ENCODE data around the gene RGL1. TPM values are rescaled to one million over a fixed set of nuclear protein-coding genes. Genes with fewer than 3 reads are reported as not detected.

The RGL1 gene
- total RNA-seq (2022; extraction: Qiagen RNA extraction) = 0.61 to 0.81 TPM (median 0.71 TPM) in 5 replicates

GRCh38 chr1:183804916-183805841, at the start of gene RGL1:
RGL1 (plus strand) TSS chr1:183805120; CDS start chr1:183805298, 178 bp downstream.

Other genes starting within 250 kb of the RGL1 start
- gene NCF2, start 214.7 kb upstream of the RGL1 start, total RNA-seq (2022; extraction: Qiagen RNA extraction) = 1.2 to 2.5 TPM (median 1.5 TPM) in 5 replicates
- 148 to 204 TPM (median 164 TPM) in 5 replicates for gene ARPC5, start 169.3 kb upstream of the RGL1 start, total RNA-seq (2022; extraction: Qiagen RNA extraction)
- not detected in 5 replicates for gene APOBEC4, start 151.8 kb upstream of the RGL1 start, total RNA-seq (2022; extraction: Qiagen RNA extraction)
- 0.12 to 0.29 TPM (median 0.13 TPM) in 5 replicates for gene COLGALT2, start 232.6 kb downstream of the RGL1 start, total RNA-seq (2022; extraction: Qiagen RNA extraction)
- gene TSEN15, start 246.6 kb downstream of the RGL1 start, total RNA-seq (2022; extraction: Qiagen RNA extraction) = 28.8 to 32.4 TPM (median 29.9 TPM) in 5 replicates